Astrocyte (in vitro differentiated cells and primary cell): ENCODE measurements around the gene STK17A.

Experiments used
- CTCF ChIP-seq: IDR thresholded peaks from 2 replicates; pipeline ENCODE4 v1.5.1; 2011; ENCODE audit warnings: low read depth, mild to moderate bottlenecking, inconsistent platforms, low read length, moderate library complexity; ENCODE audit not compliant: insufficient read depth
- EZH2 ChIP-seq: IDR thresholded peaks from 2 replicates; pipeline ENCODE4 v1.6.1; 2012; ENCODE audit warnings: mild to moderate bottlenecking, low read length, inconsistent platforms; ENCODE audit not compliant: insufficient read depth

- TF ChIP-seq CTCF (no peak), EZH2 (no peak)
These were observed 21.3 kb downstream of the STK17A start for GRCh38 chr7:43604251-43604650.
